Large intestine (tissue), 1 donor: ENCODE results near the gene SMS. TPM values are rescaled to one million over a fixed set of nuclear protein-coding genes. Genes with fewer than 3 reads are reported as not detected.

Experiments used
- polyA plus RNA-seq: library from polyadenylated mRNA; unstranded; fragments of 120-200 nt; gene quantifications from one replicate; pipeline ENCODE4 v1.2.1, GENCODE V29; 2013

Gene SMS
- polyA plus RNA-seq, 1 donor, result 87.3 TPM

Other genes with a start within 250 kb of the SMS start
- 4.9 TPM for gene SMPX, start 182.6 kb upstream of the SMS start, polyA plus RNA-seq
- 19.1 TPM for gene MBTPS2, start 101.1 kb upstream of the SMS start, polyA plus RNA-seq
- gene YY2, start 84.7 kb upstream of the SMS start, polyA plus RNA-seq, result 2.8 TPM
- gene PHEX, start 91.6 kb downstream of the SMS start, polyA plus RNA-seq, result 0.55 TPM